ENCODE results near the gene KRT13. TPM values are rescaled to one million over a fixed set of nuclear protein-coding genes. Genes with fewer than 3 reads are reported as not detected.

The KRT13 gene
- total and polyA plus RNA-seq, 4 donors = 0.13 to 3.7 (median 2.8) TPM; not detected in 1

GRCh38 chr17:41534899-41535546 is 29.6 kb upstream of the KRT13 start:
- no peaks in the 10 kb centered on the region for H3K36me3 ChIP-seq (ENCODE audit: control insufficient read depth in 4 of 4, insufficient read depth in 3 of 4, low read depth in 1 of 4, low read length in 3 of 4)
- H3K9ac ChIP-seq (ENCODE audit: low read depth in 1 of 2, low read length in 2 of 2) = no peak overlapping the region
- H3K27me3 ChIP-seq (ENCODE audit: control insufficient read depth in 4 of 4, insufficient read depth in 4 of 4, low read length in 3 of 4) = peaks cover 0 to 7% (median 3%) of the 10 kb centered on the region in 4 donors
- H3K27ac ChIP-seq (ENCODE audit: low read depth in 1 of 2, low read length in 2 of 2) = no peak overlapping the region
- 71% methylated on average over 7 of the region's 7 CpGs for WGBS
- TF ChIP-seq SP1 (IDR thresholded peaks at IDR 0.05) = no peak
- TF ChIP-seq RXRA (IDR thresholded peaks at IDR 0.05) = no peak
- TF ChIP-seq FOXA1 (IDR thresholded peaks at IDR 0.05) = no peak
- TF ChIP-seq TAF1 (conservative IDR thresholded peaks at IDR 0.05) = no peak
- TF ChIP-seq HNF4G (IDR thresholded peaks at IDR 0.05) = no peak
- TF ChIP-seq ZBTB33 (IDR thresholded peaks at IDR 0.05) = no peak
- no peak for TF ChIP-seq JUND (IDR thresholded peaks at IDR 0.05)
- TF ChIP-seq FOXA2 (IDR thresholded peaks at IDR 0.05) = no peak
- TF ChIP-seq, protein P1, sequence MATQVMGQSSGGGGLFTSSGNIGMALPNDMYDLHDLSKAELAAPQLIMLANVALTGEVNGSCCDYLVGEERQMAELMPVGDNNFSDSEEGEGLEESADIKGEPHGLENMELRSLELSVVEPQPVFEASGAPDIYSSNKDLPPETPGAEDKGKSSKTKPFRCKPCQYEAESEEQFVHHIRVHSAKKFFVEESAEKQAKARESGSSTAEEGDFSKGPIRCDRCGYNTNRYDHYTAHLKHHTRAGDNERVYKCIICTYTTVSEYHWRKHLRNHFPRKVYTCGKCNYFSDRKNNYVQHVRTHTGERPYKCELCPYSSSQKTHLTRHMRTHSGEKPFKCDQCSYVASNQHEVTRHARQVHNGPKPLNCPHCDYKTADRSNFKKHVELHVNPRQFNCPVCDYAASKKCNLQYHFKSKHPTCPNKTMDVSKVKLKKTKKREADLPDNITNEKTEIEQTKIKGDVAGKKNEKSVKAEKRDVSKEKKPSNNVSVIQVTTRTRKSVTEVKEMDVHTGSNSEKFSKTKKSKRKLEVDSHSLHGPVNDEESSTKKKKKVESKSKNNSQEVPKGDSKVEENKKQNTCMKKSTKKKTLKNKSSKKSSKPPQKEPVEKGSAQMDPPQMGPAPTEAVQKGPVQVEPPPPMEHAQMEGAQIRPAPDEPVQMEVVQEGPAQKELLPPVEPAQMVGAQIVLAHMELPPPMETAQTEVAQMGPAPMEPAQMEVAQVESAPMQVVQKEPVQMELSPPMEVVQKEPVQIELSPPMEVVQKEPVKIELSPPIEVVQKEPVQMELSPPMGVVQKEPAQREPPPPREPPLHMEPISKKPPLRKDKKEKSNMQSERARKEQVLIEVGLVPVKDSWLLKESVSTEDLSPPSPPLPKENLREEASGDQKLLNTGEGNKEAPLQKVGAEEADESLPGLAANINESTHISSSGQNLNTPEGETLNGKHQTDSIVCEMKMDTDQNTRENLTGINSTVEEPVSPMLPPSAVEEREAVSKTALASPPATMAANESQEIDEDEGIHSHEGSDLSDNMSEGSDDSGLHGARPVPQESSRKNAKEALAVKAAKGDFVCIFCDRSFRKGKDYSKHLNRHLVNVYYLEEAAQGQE (IDR thresholded peaks at IDR 0.05) = no peak
- H3K9me3 ChIP-seq (ENCODE audit: control insufficient read depth in 4 of 4, low read length in 3 of 4) = no peaks in the 10 kb centered on the region
- H3K4me1 ChIP-seq (ENCODE audit: control insufficient read depth in 4 of 4, insufficient read depth in 4 of 4, low read length in 3 of 4) = no peaks in the 10 kb centered on the region
- H3K4me3 ChIP-seq (ENCODE audit: low read depth in 1 of 3, low read length in 3 of 3) = no peak overlapping the region
- DNase-seq (ENCODE audit: low spot score) = no peak

- 77% methylated on average over 7 of the region's 7 CpGs for WGBS
- H3K27me3 ChIP-seq (ENCODE audit: control insufficient read depth in 4 of 4, insufficient read depth in 4 of 4, low read length in 3 of 4) = peaks cover 0 to 5% (median 4%) of the 10 kb centered on the region in 4 donors
- DNase-seq (ENCODE audit: low spot score) = no peak
- no peaks in the 10 kb centered on the region for H3K36me3 ChIP-seq (ENCODE audit: control insufficient read depth in 4 of 4, insufficient read depth in 3 of 4, low read depth in 1 of 4, low read length in 3 of 4)
- H3K27ac ChIP-seq (ENCODE audit: low read depth in 1 of 2, low read length in 2 of 2) = no peak overlapping the region
- H3K9ac ChIP-seq (ENCODE audit: low read depth in 1 of 2, low read length in 2 of 2) = no peak overlapping the region
- H3K4me1 ChIP-seq (ENCODE audit: control insufficient read depth in 4 of 4, insufficient read depth in 4 of 4, low read length in 3 of 4) = no peaks in the 10 kb centered on the region
- H3K4me3 ChIP-seq (ENCODE audit: low read depth in 1 of 3, low read length in 3 of 3) = no peak overlapping the region
- no peaks in the 10 kb centered on the region for H3K9me3 ChIP-seq (ENCODE audit: control insufficient read depth in 4 of 4, low read length in 3 of 4)
- TF ChIP-seq TAF1 (conservative IDR thresholded peaks at IDR 0.05) (no peak), GABPA (IDR thresholded peaks at IDR 0.05 in 1 of 2, conservative IDR thresholded peaks at IDR 0.05 in 1 of 2) (no peak), CTCF (IDR thresholded peaks at IDR 0.05; ENCODE audit: low read depth, low read length, missing input control) (no peak)
Measured at GRCh38 chr17:41533613-41534012, 28.2 kb upstream of the KRT13 start.
